Activated T-helper 2 cell treated with anti-CD3 and anti-CD28 coated beads, Interferon-gamma antibody, Interleukin-2, Interleukin-4, amounts not matched to agents 10 μg/mL and 5 μg/mL and 100 μg/mL, durations not matched to agents 14 hours and 24 hours and 36 hours (primary cell): Measurements from ENCODE around the gene RPS6KA1. TPM values are rescaled to one million over a fixed set of nuclear protein-coding genes. Genes with fewer than 3 reads are reported as not detected.
"Not testable (repeated sequence)": the region's sequence is repeated elsewhere in the genome, so short reads cannot be mapped to it uniquely, and the experiment has no call there.

Experiments
- DNase-seq: peaks from one replicate; pipeline ENCODE4 v3.0.0; 2021; ENCODE audit warnings: low spot score
- H3K27ac Mint-ChIP-seq: one replicate; pipeline ENCODE4 v1.8.0; 2021; ENCODE audit warnings: mixed read lengths
- H3K27me3 Mint-ChIP-seq: one replicate; pipeline ENCODE4 v1.8.0; 2021; ENCODE audit warnings: low read depth, mixed read lengths
- H3K36me3 Mint-ChIP-seq: one replicate; pipeline ENCODE4 v1.8.0; 2021; ENCODE audit warnings: low read depth, mixed read lengths
- H3K4me1 Mint-ChIP-seq: one replicate; pipeline ENCODE4 v1.8.0; 2021; ENCODE audit warnings: low read depth, mixed read lengths
- H3K4me3 Mint-ChIP-seq: one replicate; pipeline ENCODE4 v1.8.0; 2021; ENCODE audit warnings: low read depth, mild to moderate bottlenecking, moderate library complexity, mixed read lengths
- H3K9me3 Mint-ChIP-seq: one replicate; pipeline ENCODE4 v1.8.0; 2021; ENCODE audit warnings: mixed read lengths
- intact Hi-C: fragments of 100-400 bp; cut with micrococcal nuclease; formaldehyde crosslinking; loops from one replicate; pipeline ENCODE4 v1.15.1; 2023
- total RNA-seq: library from RNA; stranded (reverse); gene quantifications from 2 replicates; pipeline ENCODE4 v1.2.3, GENCODE V29; 2022

Gene RPS6KA1
- total RNA-seq, 1 donor from 2014 or later, result 190 TPM

- Mint-ChIP-seq H3K4me1 (peaks cover 37% of the 10 kb centered on the region), H3K36me3 (peaks cover 71% of the 10 kb centered on the region), H3K27me3 (no peaks in the 10 kb centered on the region), H3K4me3 (no peak overlapping the region), H3K27ac (no peak overlapping the region), H3K9me3 (no peaks in the 10 kb centered on the region)
- intact Hi-C loops, result no loop called here
- no peak for DNase-seq
Observed at GRCh38 chr1:26574018-26574417, 44.5 kb downstream of the RPS6KA1 start.

- Mint-ChIP-seq H3K27me3 (no peaks in the 10 kb centered on the region), H3K36me3 (peaks cover 63% of the 10 kb centered on the region), H3K27ac (peak overlapping the region; percentile 82), H3K4me3 (no peak overlapping the region), H3K9me3 (no peaks in the 10 kb centered on the region), H3K4me1 (peaks cover 42% of the 10 kb centered on the region)
- intact Hi-C loops, result no loop called here
- no peak for DNase-seq
Observed at GRCh38 chr1:26574719-26575251, 45.2 kb downstream of the RPS6KA1 start.

- H3K27me3 Mint-ChIP-seq, result no peaks in the 10 kb centered on the region
- peak overlapping the region; percentile 82 for H3K27ac Mint-ChIP-seq
- DNase-seq, result no peak
- intact Hi-C loops, result no loop called here
- H3K4me1 Mint-ChIP-seq, result peaks cover 41% of the 10 kb centered on the region
- no peak overlapping the region for H3K4me3 Mint-ChIP-seq
- H3K9me3 Mint-ChIP-seq, result no peaks in the 10 kb centered on the region
- peaks cover 58% of the 10 kb centered on the region for H3K36me3 Mint-ChIP-seq
Observed at GRCh38 chr1:26575348-26575747, 45.8 kb downstream of the RPS6KA1 start.

- intact Hi-C loops, result no loop called here
- H3K27ac Mint-ChIP-seq, result peak overlapping the region; percentile 31
- peaks cover 41% of the 10 kb centered on the region for H3K36me3 Mint-ChIP-seq
- no peak overlapping the region for H3K4me3 Mint-ChIP-seq
- DNase-seq, result no peak
- no peaks in the 10 kb centered on the region for H3K27me3 Mint-ChIP-seq
- H3K9me3 Mint-ChIP-seq, result no peaks in the 10 kb centered on the region
- peaks cover 55% of the 10 kb centered on the region for H3K4me1 Mint-ChIP-seq
Observed at GRCh38 chr1:26578167-26578566, 48.6 kb downstream of the RPS6KA1 start.

GRCh38 chr1:26579681-26580111 lies 50.1 kb downstream of the RPS6KA1 start:
- Mint-ChIP-seq H3K4me1 (peaks cover 62% of the 10 kb centered on the region), H3K27me3 (no peaks in the 10 kb centered on the region), H3K36me3 (peaks cover 33% of the 10 kb centered on the region), H3K9me3 (no peaks in the 10 kb centered on the region), H3K4me3 (no peak overlapping the region), H3K27ac (peak overlapping the region; percentile 82)
- no peak for DNase-seq
- intact Hi-C loops, result loop anchor here (1.0 to 10.0 kb wide), 4 partner anchors 37 to 288 kb away; partner anchors contain the start of gene CD52

GRCh38 chr1:26580116-26580515 lies 50.6 kb downstream of the RPS6KA1 start:
- DNase-seq, result no peak
- peaks cover 28% of the 10 kb centered on the region for H3K36me3 Mint-ChIP-seq
- H3K4me1 Mint-ChIP-seq, result peaks cover 59% of the 10 kb centered on the region
- intact Hi-C loops, result loop anchor here (1.0 to 10.0 kb wide), 4 partner anchors 38 to 287 kb away; partner anchors contain the start of gene CD52
- no peaks in the 10 kb centered on the region for H3K9me3 Mint-ChIP-seq
- H3K27me3 Mint-ChIP-seq, result no peaks in the 10 kb centered on the region
- peak overlapping the region; percentile 82 for H3K27ac Mint-ChIP-seq
- no peak overlapping the region for H3K4me3 Mint-ChIP-seq

- H3K4me3 Mint-ChIP-seq, result peak overlapping the region; percentile 58
- H3K4me1 Mint-ChIP-seq, result peaks cover 51% of the 10 kb centered on the region
- no peak for DNase-seq
- no peaks in the 10 kb centered on the region for H3K27me3 Mint-ChIP-seq
- H3K36me3 Mint-ChIP-seq, result peaks cover 19% of the 10 kb centered on the region
- peak overlapping the region; percentile 89 for H3K27ac Mint-ChIP-seq
- no peaks in the 10 kb centered on the region for H3K9me3 Mint-ChIP-seq
- intact Hi-C loops, result loop anchor here (5.0 to 10.0 kb wide), 2 partner anchors 266 to 286 kb away; partner anchors contain the start of gene CD52
Observed at GRCh38 chr1:26581287-26581651, 51.7 kb downstream of the RPS6KA1 start.

- H3K36me3 Mint-ChIP-seq, result peaks cover 18% of the 10 kb centered on the region
- no peak for DNase-seq
- intact Hi-C loops, result loop anchor here (1.0 to 10.0 kb wide), 5 partner anchors 81 to 285 kb away; partner anchors contain the start of gene CD52
- H3K4me1 Mint-ChIP-seq, result peaks cover 50% of the 10 kb centered on the region
- peak overlapping the region; percentile 94 for H3K27ac Mint-ChIP-seq
- H3K9me3 Mint-ChIP-seq, result no peaks in the 10 kb centered on the region
- H3K27me3 Mint-ChIP-seq, result no peaks in the 10 kb centered on the region
- peak overlapping the region; percentile 31 for H3K4me3 Mint-ChIP-seq
Observed at GRCh38 chr1:26582053-26582835, 52.7 kb downstream of the RPS6KA1 start.

GRCh38 chr1:26582836-26583460 lies 53.4 kb downstream of the RPS6KA1 start:
- H3K27ac Mint-ChIP-seq, result peak overlapping the region; percentile 94
- peak; percentile 22 for DNase-seq
- peak overlapping the region; percentile 31 for H3K4me3 Mint-ChIP-seq
- intact Hi-C loops, result loop anchor here (1.0 to 10.0 kb wide), 5 partner anchors 82 to 284 kb away; partner anchors contain the start of gene CD52
- peaks cover 13% of the 10 kb centered on the region for H3K36me3 Mint-ChIP-seq
- H3K9me3 Mint-ChIP-seq, result no peaks in the 10 kb centered on the region
- H3K4me1 Mint-ChIP-seq, result peaks cover 45% of the 10 kb centered on the region
- H3K27me3 Mint-ChIP-seq, result no peaks in the 10 kb centered on the region

GRCh38 chr1:26583646-26584485 lies 54.3 kb downstream of the RPS6KA1 start:
- peak overlapping the region; percentile 94 for H3K27ac Mint-ChIP-seq
- intact Hi-C loops, result loop anchor here (2.0 to 10.0 kb wide), 3 partner anchors 109 to 283 kb away; partner anchors contain the start of gene CD52
- H3K27me3 Mint-ChIP-seq, result no peaks in the 10 kb centered on the region
- H3K4me1 Mint-ChIP-seq, result peaks cover 36% of the 10 kb centered on the region
- no peak for DNase-seq
- H3K36me3 Mint-ChIP-seq, result peaks cover 10% of the 10 kb centered on the region
- H3K4me3 Mint-ChIP-seq, result no peak overlapping the region
- peaks cover 2% of the 10 kb centered on the region for H3K9me3 Mint-ChIP-seq

GRCh38 chr1:26584588-26584987 lies 55.0 kb downstream of the RPS6KA1 start:
- intact Hi-C loops, result loop anchor here (5.0 to 10.0 kb wide), 2 partner anchors 270 to 283 kb away; partner anchors contain the start of gene CD52

GRCh38 chr1:26585471-26585870 lies 55.9 kb downstream of the RPS6KA1 start:
- peaks cover 14% of the 10 kb centered on the region for H3K36me3 Mint-ChIP-seq
- no peak overlapping the region for H3K4me3 Mint-ChIP-seq
- DNase-seq, result no peak
- H3K27ac Mint-ChIP-seq, result no peak overlapping the region
- intact Hi-C loops, result loop anchor here (10.0 kb wide), 1 partner anchor 271 kb away; the partner anchor contains the start of gene CD52
- peaks cover 25% of the 10 kb centered on the region for H3K4me1 Mint-ChIP-seq
- no peaks in the 10 kb centered on the region for H3K27me3 Mint-ChIP-seq
- H3K9me3 Mint-ChIP-seq, result peaks cover 7% of the 10 kb centered on the region

More at GRCh38 chr1:26584588-26584987, 55.0 kb downstream of the RPS6KA1 start:
- H3K27me3 Mint-ChIP-seq, H3K9me3 Mint-ChIP-seq, H3K4me3 Mint-ChIP-seq, H3K27ac Mint-ChIP-seq, DNase-seq: not testable (repeated sequence)
- H3K4me1 Mint-ChIP-seq, result peaks cover 31% of the 10 kb centered on the region
- peaks cover 14% of the 10 kb centered on the region for H3K36me3 Mint-ChIP-seq
